GM21717 (cell line): ENCODE results near the gene LONP2.
"Not testable (repeated sequence)": the region's sequence is repeated elsewhere in the genome, so short reads cannot be mapped to it uniquely, and the experiment has no call there.

Experiments
- ATAC-seq: cut with Tn5 transposase; IDR thresholded peaks from one replicate; pipeline ENCODE4 v1.9.1; 2021; ENCODE audit warnings: mild to moderate bottlenecking, moderate library complexity; ENCODE audit not compliant: unreplicated experiment

The LONP2 gene

GRCh38 chr16:48284772-48285409, 40.8 kb downstream of the LONP2 start:
- ATAC-seq = peak; percentile 61

- no peak for ATAC-seq
These were observed 43.1 kb downstream of the LONP2 start for GRCh38 chr16:48287239-48287638.

- no peak for ATAC-seq
These were observed 47.2 kb downstream of the LONP2 start for GRCh38 chr16:48291303-48291702.

GRCh38 chr16:48291754-48292153, 47.7 kb downstream of the LONP2 start:
- ATAC-seq = no peak

GRCh38 chr16:48292452-48292851, 48.4 kb downstream of the LONP2 start:
- ATAC-seq = no peak

GRCh38 chr16:48294724-48295123, 50.6 kb downstream of the LONP2 start:
- no peak for ATAC-seq

GRCh38 chr16:48295488-48296281, 51.6 kb downstream of the LONP2 start:
- ATAC-seq = no peak

GRCh38 chr16:48299471-48299870, 55.4 kb downstream of the LONP2 start:
- no peak for ATAC-seq

- ATAC-seq = no peak
These were observed 56.3 kb downstream of the LONP2 start for GRCh38 chr16:48300391-48300856.

GRCh38 chr16:48308535-48308934, 64.4 kb downstream of the LONP2 start:
- no peak for ATAC-seq

- no peak for ATAC-seq
These were observed 67.0 kb downstream of the LONP2 start for GRCh38 chr16:48310908-48311641.

- ATAC-seq = not testable (repeated sequence)
These were observed 69.8 kb downstream of the LONP2 start for GRCh38 chr16:48313905-48314304.

GRCh38 chr16:48317026-48317425, 72.9 kb downstream of the LONP2 start:
- ATAC-seq = no peak

- no peak for ATAC-seq
These were observed 73.7 kb downstream of the LONP2 start for GRCh38 chr16:48317614-48318315.

- ATAC-seq = no peak
These were observed 74.5 kb downstream of the LONP2 start for GRCh38 chr16:48318630-48319029.

- ATAC-seq = no peak
These were observed 77.4 kb downstream of the LONP2 start for GRCh38 chr16:48321317-48322036.

- no peak for ATAC-seq
These were observed 80.0 kb downstream of the LONP2 start for GRCh38 chr16:48323783-48324775.

GRCh38 chr16:48326915-48327314, 82.8 kb downstream of the LONP2 start:
- ATAC-seq = no peak

GRCh38 chr16:48329138-48329537, 85.0 kb downstream of the LONP2 start:
- no peak for ATAC-seq
